HEK293T (cell line): ENCODE results near the gene SVIL.

Source experiments
- ARNT ChIP-seq: fragments of 450-650 bp; IDR thresholded peaks from 2 replicates; pipeline ENCODE4 v1.6.1; 2017; ENCODE audit warnings: mild to moderate bottlenecking
- BHLHE40 ChIP-seq: fragments of 450-650 bp; IDR thresholded peaks from 2 replicates; pipeline ENCODE4 v1.6.1; 2016; ENCODE audit warnings: mild to moderate bottlenecking, moderate library complexity, borderline replicate concordance
- ELF4 ChIP-seq: fragments of 450-650 bp; IDR thresholded peaks from 2 replicates; pipeline ENCODE4 v1.6.1; 2017; ENCODE audit warnings: antibody characterized with exemption
- FOXA1 ChIP-seq: fragments of 450-650 bp; IDR thresholded peaks from 2 replicates; pipeline ENCODE4 v1.6.1; 2016; ENCODE audit warnings: mild to moderate bottlenecking
- FOXM1 ChIP-seq: fragments of 450-650 bp; IDR thresholded peaks from 2 replicates; pipeline ENCODE4 v1.6.1; 2017; ENCODE audit warnings: mild to moderate bottlenecking, borderline replicate concordance
- HDGF ChIP-seq: fragments of 450-650 bp; IDR thresholded peaks from 2 replicates; pipeline ENCODE4 v1.6.1; 2017; ENCODE audit warnings: antibody characterized with exemption, borderline replicate concordance
- LEF1 ChIP-seq: fragments of 450-650 bp; IDR thresholded peaks from 2 replicates; pipeline ENCODE4 v1.6.1; 2017; ENCODE audit warnings: mild to moderate bottlenecking, borderline replicate concordance
- NFRKB ChIP-seq: fragments of 450-650 bp; IDR thresholded peaks from 2 replicates; pipeline ENCODE4 v1.6.1; 2016; ENCODE audit warnings: mild to moderate bottlenecking, moderate library complexity
- SP1 ChIP-seq: fragments of 450-650 bp; IDR thresholded peaks from 2 replicates; pipeline ENCODE4 v1.6.1; 2017
- SUZ12 ChIP-seq: fragments of 450-650 bp; IDR thresholded peaks from 2 replicates; pipeline ENCODE4 v1.6.1; 2016; ENCODE audit warnings: mild to moderate bottlenecking
- TARDBP ChIP-seq: fragments of 450-650 bp; IDR thresholded peaks from 2 replicates; pipeline ENCODE4 v1.6.1; 2016
- ZNF384 ChIP-seq: fragments of 450-650 bp; IDR thresholded peaks from 2 replicates; pipeline ENCODE4 v1.6.1; 2016
- TF ChIP-seq, protein P1 (sequence below): fragments of 450-650 bp; IDR thresholded peaks from 2 replicates; pipeline ENCODE4 v1.6.1; 2016

DNA sequence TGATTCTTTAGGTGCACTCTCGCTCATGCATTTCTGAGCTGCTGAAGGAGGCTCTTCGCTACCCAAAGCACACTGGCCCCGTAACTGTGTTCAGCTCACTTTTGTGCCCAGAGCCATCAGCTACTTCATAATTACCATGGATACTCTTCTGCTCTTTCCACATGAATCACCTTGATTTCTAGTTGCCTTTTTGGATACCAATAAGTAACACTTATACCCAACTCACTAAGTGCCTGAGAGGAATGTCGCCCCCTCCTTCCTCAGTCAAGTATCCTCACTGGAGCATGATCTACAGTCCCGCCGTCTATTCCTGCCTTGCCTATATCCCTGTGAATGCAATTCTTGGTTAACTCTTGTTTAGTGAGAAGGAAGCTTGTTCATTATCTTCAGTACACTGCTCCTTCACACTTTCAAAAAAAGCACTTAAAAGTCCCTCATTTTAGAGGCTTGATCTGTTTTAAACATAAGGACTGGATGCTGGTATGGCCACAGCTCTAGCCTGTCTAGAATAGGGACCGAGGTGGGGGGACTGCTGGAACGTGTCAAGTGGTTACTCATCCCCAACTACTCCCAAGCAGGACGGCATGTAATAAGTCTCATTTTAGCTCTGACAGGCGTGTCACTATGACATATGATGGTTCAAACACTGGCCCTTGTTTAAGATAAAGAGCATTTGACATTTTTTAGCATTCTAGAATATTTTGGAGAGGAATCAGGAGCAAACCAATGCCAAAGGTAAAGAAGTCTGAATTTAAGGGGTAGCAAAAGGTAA is 23.7 kb downstream of the SVIL start:
- TF ChIP-seq HDGF (no peak), LEF1 (no peak), ZNF384 (no peak), SUZ12 (no peak), FOXM1 (no peak), SP1 (no peak), BHLHE40 (no peak), ELF4 (no peak), FOXA1 (no peak), TARDBP (no peak), NFRKB (no peak), ARNT (no peak)
- TF ChIP-seq, protein P1, sequence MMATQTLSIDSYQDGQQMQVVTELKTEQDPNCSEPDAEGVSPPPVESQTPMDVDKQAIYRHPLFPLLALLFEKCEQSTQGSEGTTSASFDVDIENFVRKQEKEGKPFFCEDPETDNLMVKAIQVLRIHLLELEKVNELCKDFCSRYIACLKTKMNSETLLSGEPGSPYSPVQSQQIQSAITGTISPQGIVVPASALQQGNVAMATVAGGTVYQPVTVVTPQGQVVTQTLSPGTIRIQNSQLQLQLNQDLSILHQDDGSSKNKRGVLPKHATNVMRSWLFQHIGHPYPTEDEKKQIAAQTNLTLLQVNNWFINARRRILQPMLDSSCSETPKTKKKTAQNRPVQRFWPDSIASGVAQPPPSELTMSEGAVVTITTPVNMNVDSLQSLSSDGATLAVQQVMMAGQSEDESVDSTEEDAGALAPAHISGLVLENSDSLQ, result no peak
